Esophagus squamous epithelium (tissue), 4 donors: Measurements from ENCODE around the gene ELFN2.

Experiments used
- POLR2A ChIP-seq, 4 donors: fragments of 450-650 bp; IDR thresholded peaks; one replicate each; pipeline ENCODE4 v1.6.1; 2017; ENCODE audit warnings: antibody characterized with exemption in 4 of 4, mild to moderate bottlenecking in 4 of 4, moderate library complexity in 3 of 4
- TF ChIP-seq, protein P1 (sequence below), 6 experiments: fragments of 450-650 bp in 4 of 6; fragments of 200-600 bp in 2 of 6; sonication (generic) in 2 of 6; IDR thresholded peaks; one replicate each; pipeline ENCODE4 v1.5.1; 2016 to 2019; ENCODE audit warnings: antibody characterized with exemption in 6 of 6, mild to moderate bottlenecking in 4 of 6, moderate library complexity in 4 of 6

DNA sequence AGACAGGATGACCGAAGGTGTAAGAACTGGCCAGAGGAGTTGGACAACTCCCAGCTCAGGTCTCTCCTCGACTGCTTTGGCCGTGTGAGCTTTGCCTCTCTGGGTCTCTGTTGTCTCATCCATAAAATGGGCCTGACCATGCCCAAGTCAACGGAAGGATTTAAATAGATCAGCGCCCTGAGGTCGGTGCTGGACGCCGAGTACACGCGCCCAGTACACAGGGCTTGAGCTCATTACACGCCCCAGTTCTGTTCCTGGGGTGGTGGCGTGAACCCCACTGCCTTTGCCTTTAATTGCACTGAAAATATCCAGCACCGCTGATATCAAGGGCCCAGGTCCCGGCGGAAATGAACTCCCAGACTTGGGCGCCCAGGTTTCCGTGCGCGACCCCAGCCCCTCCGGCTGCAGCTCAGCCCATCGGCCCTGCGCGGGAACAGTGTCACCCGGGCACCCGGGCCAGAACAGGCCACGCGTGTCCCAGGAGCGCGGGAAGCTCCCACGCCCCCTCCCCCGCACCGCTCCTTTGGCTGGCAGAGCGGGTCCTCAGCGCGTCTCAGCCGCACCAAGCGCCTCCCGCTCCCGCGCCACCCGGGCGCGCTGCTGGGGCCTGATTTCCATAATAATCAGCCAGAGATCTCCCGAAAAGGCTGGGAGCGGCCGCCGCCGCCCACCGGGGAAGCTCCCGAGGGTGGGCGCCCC, 102.8 kb downstream of the ELFN2 start:
- TF ChIP-seq, protein P1, sequence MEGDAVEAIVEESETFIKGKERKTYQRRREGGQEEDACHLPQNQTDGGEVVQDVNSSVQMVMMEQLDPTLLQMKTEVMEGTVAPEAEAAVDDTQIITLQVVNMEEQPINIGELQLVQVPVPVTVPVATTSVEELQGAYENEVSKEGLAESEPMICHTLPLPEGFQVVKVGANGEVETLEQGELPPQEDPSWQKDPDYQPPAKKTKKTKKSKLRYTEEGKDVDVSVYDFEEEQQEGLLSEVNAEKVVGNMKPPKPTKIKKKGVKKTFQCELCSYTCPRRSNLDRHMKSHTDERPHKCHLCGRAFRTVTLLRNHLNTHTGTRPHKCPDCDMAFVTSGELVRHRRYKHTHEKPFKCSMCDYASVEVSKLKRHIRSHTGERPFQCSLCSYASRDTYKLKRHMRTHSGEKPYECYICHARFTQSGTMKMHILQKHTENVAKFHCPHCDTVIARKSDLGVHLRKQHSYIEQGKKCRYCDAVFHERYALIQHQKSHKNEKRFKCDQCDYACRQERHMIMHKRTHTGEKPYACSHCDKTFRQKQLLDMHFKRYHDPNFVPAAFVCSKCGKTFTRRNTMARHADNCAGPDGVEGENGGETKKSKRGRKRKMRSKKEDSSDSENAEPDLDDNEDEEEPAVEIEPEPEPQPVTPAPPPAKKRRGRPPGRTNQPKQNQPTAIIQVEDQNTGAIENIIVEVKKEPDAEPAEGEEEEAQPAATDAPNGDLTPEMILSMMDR (IDR thresholded peaks at IDR 0.05): no peak
- TF ChIP-seq POLR2A (IDR thresholded peaks at IDR 0.05): no peak
